Upper lobe of left lung (tissue), 4 donors: ENCODE results near the gene TGFB2.

Experiments used
- EP300 ChIP-seq, 4 donors: sonication (generic); formaldehyde crosslinking; IDR thresholded peaks; one replicate each; pipeline ENCODE4 v1.5.1; 2017; ENCODE audit warnings: antibody characterized with exemption in 4 of 4, control low read depth in 2 of 4
- POLR2A ChIP-seq, 4 donors: fragments of 450-650 bp; IDR thresholded peaks; one replicate each; pipeline ENCODE4 v1.5.1; 2016 to 2017; ENCODE audit warnings: antibody characterized with exemption in 4 of 4, mild to moderate bottlenecking in 2 of 4
- POLR2AphosphoS5 ChIP-seq, 2 donors: sonication (generic); formaldehyde crosslinking; IDR thresholded peaks; one replicate each; pipeline ENCODE4 v1.5.1; 2017; ENCODE audit warnings: antibody characterized with exemption in 2 of 2
- TF ChIP-seq, protein P1 (sequence below), 6 experiments: fragments of 450-650 bp in 4 of 6; fragments of 200-600 bp in 2 of 6; sonication (generic) in 2 of 6; IDR thresholded peaks; one replicate each; pipeline ENCODE4 v1.5.1; 2016 to 2019; ENCODE audit warnings: antibody characterized with exemption in 6 of 6

DNA sequence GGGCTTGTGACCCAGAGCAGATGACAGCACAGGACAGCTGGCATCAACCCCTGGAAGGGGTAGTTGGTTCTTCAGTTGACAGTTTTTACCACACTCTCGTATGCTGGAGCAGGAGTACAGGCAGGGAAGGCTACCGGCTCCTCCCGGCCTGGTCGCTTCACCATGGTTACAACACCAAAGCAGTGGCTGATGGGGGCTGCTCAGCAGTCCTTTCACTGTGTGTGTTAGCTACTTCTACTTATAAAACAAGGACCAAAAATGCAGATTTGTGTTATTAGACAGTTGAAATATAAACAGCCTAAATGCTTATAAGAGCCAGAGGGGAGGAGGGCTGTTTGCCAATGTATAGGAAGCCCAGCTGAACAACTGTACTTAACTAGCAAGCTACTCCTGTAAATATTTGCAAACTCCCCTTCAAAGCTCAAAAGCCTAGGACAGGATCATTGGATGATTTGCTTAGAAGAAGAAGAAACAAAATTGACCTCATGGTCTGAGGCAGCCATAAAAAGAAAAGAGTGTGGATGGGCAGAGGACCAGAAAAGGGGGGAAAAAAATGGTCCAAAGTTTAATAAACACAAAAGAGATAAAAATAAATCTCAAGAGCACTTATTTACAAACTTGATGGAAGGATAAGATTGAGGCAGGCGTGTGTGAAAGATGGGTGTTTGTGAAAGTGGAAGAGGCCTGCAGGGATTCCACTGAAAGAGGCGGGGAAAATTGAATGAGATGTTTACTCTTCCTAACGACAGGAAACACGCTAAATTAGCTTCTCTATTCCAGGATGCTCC is 57.1 kb downstream of the TGFB2 start:
- TF ChIP-seq, protein P1, sequence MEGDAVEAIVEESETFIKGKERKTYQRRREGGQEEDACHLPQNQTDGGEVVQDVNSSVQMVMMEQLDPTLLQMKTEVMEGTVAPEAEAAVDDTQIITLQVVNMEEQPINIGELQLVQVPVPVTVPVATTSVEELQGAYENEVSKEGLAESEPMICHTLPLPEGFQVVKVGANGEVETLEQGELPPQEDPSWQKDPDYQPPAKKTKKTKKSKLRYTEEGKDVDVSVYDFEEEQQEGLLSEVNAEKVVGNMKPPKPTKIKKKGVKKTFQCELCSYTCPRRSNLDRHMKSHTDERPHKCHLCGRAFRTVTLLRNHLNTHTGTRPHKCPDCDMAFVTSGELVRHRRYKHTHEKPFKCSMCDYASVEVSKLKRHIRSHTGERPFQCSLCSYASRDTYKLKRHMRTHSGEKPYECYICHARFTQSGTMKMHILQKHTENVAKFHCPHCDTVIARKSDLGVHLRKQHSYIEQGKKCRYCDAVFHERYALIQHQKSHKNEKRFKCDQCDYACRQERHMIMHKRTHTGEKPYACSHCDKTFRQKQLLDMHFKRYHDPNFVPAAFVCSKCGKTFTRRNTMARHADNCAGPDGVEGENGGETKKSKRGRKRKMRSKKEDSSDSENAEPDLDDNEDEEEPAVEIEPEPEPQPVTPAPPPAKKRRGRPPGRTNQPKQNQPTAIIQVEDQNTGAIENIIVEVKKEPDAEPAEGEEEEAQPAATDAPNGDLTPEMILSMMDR (IDR thresholded peaks at IDR 0.05): no peak
- no peak for TF ChIP-seq EP300 (IDR thresholded peaks at IDR 0.05)
- no peak for TF ChIP-seq POLR2AphosphoS5 (IDR thresholded peaks at IDR 0.05)
- TF ChIP-seq POLR2A (IDR thresholded peaks at IDR 0.05): no peak
